AG04449 (cell line): ENCODE data around the gene TXNDC12.

Experiments
- CTCF ChIA-PET: fragments of 350-600 bp; formaldehyde crosslinking; extraction: SDS; loops from one replicate; lab custom pipeline; 2021; ENCODE audit warnings: antibody characterized with exemption; lab: Yijun Ruan, JAX
- POLR2A ChIA-PET: fragments of 400-600, 350-600 bp; formaldehyde crosslinking; extraction: SDS; loops from one replicate; lab custom pipeline; 2020; ENCODE audit warnings: antibody characterized with exemption, inconsistent platforms; lab: Yijun Ruan, JAX
- DNase-seq: peaks from one replicate; pipeline ENCODE4 v3.0.0-alpha.2; 2010; ENCODE audit warnings: low read depth, low spot score
- H3K4me3 ChIP-seq: 2 replicates; pipeline ENCODE4 v1.5.1; 2011; ENCODE audit warnings: low read depth, mild to moderate bottlenecking, control low read depth, low read length
- CTCF ChIP-seq: IDR thresholded peaks from one replicate; pipeline ENCODE4 v1.5.1; 2011; ENCODE audit warnings: mild to moderate bottlenecking, moderate library complexity, low read length, control low read depth, inconsistent platforms; ENCODE audit not compliant: insufficient read depth; ENCODE audit errors: missing control alignments

The TXNDC12 gene

DNA sequence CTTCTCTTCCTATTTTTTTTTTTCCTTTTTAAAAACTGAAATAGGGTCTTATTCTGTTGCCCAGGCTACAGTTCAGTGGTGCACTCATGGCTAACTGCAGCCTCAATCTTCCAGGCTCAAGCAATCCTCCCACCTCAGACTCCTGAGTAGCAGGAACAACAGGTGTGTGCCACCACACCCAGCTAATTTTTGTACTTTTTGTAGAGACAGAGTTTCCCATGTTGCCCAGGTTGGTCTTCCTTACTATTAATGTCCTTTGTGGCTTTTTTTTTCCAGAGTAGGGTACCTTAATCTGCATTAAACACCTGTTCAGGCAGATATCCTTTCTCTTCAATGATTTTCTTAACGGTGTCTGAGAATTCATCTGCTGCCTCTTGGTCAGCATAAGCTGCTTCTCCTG is 17.1 kb downstream of the TXNDC12 start:
- no peak for TF ChIP-seq CTCF
- CTCF ChIA-PET = no interaction called here
- POLR2A ChIA-PET = no interaction called here
- no peak for DNase-seq
- no peak overlapping the region for H3K4me3 ChIP-seq

DNA sequence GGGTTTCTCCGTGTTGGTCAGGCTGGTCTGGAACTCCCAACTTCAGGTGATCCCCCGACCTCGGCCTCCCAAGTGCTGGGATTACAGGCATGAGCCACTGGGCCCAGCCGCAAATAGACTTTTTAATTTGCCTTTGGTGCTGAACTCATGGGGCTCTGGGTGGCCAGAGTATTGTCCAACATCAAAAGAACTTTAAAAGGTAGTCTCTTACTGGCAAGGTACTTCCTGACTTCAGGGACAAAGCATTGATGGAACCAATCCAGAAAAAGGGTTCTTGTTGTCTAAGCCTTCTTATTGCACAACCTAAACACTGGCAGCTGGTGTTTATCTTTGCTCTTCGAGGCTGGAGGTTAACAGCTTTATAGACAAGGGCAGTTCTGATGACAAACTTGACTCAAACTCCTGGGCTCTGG is 17.6 kb downstream of the TXNDC12 start:
- DNase-seq = no peak
- CTCF ChIA-PET = interaction anchor here (1.1 to 1.4 kb wide), 2 partner anchors 16 to 141 kb away, joined by 3 to 4 read pairs; no protein-coding TSS in a partner anchor
- no peak for TF ChIP-seq CTCF
- POLR2A ChIA-PET = no interaction called here
- H3K4me3 ChIP-seq = no peak overlapping the region

GRCh38 chr1:52034050-52034384 is 21.0 kb downstream of the TXNDC12 start:
- no peak for TF ChIP-seq CTCF
- POLR2A ChIA-PET = interaction anchor here (0.6 to 1.7 kb wide), 3 partner anchors 21 to 27 kb away, joined by 3 to 6 read pairs (median 5); partner anchors contain the start of genes BTF3L4 and TXNDC12
- DNase-seq = no peak
- peak overlapping the region; percentile 99 for H3K4me3 ChIP-seq
- CTCF ChIA-PET = interaction anchor here (0.7 to 1.0 kb wide), 2 partner anchors 22 to 138 kb away, joined by 3 to 4 read pairs; partner anchors contain the start of gene BTF3L4

DNA sequence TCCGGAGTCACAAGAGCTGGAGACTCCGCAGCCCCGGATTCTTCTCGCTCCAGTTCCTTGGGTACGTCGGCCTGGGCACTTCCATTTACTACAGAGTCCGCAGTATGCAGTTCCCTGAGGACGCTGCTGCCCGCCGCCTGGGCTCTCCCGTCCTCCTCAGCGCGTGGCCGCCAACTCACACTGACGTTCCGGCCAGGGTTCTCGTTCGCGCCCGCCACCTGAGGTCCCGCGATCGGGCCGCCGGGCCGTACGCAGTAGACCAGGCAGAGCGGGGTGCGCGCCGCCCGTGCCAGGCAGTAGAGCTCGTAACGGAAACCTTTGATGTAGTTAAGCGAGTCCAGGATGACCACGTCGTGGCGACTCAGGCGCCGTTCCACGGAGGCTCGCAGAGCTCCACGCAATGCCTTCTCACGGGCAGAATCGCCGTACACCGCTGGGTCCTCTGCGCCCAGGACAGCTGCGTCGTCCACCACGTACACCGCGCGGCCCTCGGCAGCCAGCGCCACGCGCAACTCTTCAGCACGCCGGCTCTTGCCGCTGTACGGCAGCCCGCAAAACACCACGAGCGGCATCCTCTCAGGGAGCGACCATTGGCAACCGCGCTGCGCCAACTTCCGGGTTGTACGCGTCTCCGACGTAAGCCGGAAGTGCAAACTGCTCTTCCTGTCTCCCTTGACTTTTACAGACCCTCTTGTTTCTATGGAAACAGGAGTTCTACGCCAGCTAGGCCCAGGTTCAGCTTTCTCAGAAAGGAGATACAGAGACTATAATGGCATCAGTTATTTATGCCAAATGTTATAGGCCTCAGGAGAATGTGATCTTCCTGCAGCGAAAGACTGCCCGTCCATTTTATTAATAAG is 21.6 kb downstream of the TXNDC12 start, which contains the start of gene KTI12:
TSS of gene KTI12 (minus strand) at position 621 of the 860 bp plus-strand sequence. CDS start at position 572, 49 bp downstream.
- ChIA-PET POLR2A (interaction anchor here (0.6 to 1.7 kb wide), 3 partner anchors 20 to 26 kb away, joined by 3 to 6 read pairs (median 5); partner anchors contain the start of genes BTF3L4 and TXNDC12), CTCF (interaction anchor here (0.7 to 1.6 kb wide), 3 partner anchors 9 to 137 kb away, joined by 3 to 6 read pairs (median 4); partner anchors contain the start of gene BTF3L4)
- TF ChIP-seq CTCF = no peak
- peak within 1 kb of the TSS; percentile 99 for H3K4me3 ChIP-seq
- peak; percentile 51 for DNase-seq

GRCh38 chr1:52032785-52033131 is 22.2 kb downstream of the TXNDC12 start:
- TF ChIP-seq CTCF = no peak
- DNase-seq = no peak
- ChIA-PET POLR2A (interaction anchor here (0.6 to 1.7 kb wide), 3 partner anchors 23 to 259 kb away, joined by 3 to 6 read pairs (median 5); partner anchors contain the start of genes BTF3L4 and TXNDC12), CTCF (interaction anchor here (1.0 to 1.6 kb wide), 3 partner anchors 10 to 136 kb away, joined by 4 to 6 read pairs (median 4); no protein-coding TSS in a partner anchor)
- peak overlapping the region; percentile 99 for H3K4me3 ChIP-seq
